ENCODE results near the gene NELFE.

GRCh38 chr6:31958741-31959739 lies at the start of gene NELFE, which contains the start of gene SKIC2:
- TF ChIP-seq CTCF (IDR thresholded peaks at IDR 0.05) (peak in 2 of 6 experiments; percentile 4 to 5), POLR2A (IDR thresholded peaks at IDR 0.05) (peak in 2 of 4 donors; percentile 67 to 71)

All from esophagus squamous epithelium (tissue), 4 donors.